ENCODE measurements around the gene TCAIM. TPM values are rescaled to one million over a fixed set of nuclear protein-coding genes. Genes with fewer than 3 reads are reported as not detected.
A peak's percentile ranks its signal among the peaks of the same experiment; 100 is the strongest.

Gene TCAIM
- total and polyA plus RNA-seq, 5 experiments from 2014 or later: 12.1 to 23.7 (median 14.0) TPM

DNA sequence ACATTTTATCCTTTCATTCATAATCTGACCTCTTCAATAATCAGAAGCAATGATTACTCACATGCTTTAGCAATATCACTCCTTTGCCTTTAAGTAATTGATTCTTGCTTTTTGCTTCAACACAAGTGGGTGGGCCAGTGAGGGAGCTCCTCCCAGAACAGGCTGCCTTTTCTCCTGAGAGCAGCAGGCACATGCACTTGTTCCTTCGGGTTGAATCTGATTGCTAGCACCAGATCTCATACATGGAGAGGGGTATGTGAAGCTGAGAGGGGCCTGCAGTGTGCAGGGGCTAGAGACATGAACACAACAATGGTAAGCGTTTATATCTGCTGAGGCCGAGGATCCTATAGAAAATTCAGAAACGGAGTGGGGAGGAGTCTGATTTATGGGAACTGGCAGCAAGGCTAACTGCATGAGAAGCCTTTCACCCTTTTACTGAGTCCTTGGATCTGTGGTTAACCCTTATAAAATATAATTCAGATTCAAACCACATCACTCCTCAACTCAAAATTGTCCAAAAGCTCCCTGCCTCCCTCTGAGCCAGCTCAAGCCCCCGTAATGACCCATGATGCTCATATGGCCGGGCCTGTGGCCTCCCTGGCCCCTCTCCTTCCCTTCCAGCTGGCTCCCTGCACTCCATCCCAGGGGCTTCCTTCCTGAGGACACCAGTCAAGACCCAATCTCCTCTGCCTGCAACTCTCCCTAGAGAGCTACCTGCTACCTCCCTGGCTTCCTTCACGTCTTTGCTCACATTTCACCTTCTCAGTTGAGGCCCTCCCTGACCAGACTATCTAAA lies 106.5 kb downstream of the TCAIM start:
- Mint-ChIP-seq H3K4me1 (peaks cover 23 to 41% (median 30%) of the 10 kb centered on the region in 4 donors), H3K27ac (peak overlapping the region in 8 of 10 donors; percentile 7 to 83 (median 68)), H3K36me3 (peaks cover 35 to 58% (median 49%) of the 10 kb centered on the region in 3 donors), H3K27me3 (no peaks in the 10 kb centered on the region), H3K4me3 (peak overlapping the region in 1 of 10 donors; percentile 42), H3K9me3 (peaks cover 0 to 10% (median 3%) of the 10 kb centered on the region in 9 donors)
- POLR2A ChIA-PET: no interaction called here
- no peak for DNase-seq
- no peak for ATAC-seq

GRCh38 chr3:44445786-44446185 lies 107.2 kb downstream of the TCAIM start:
- no peak for DNase-seq
- Mint-ChIP-seq H3K4me1 (peaks cover 16 to 34% (median 24%) of the 10 kb centered on the region in 4 donors), H3K9me3 (peaks cover 0 to 10% (median 3%) of the 10 kb centered on the region in 9 donors), H3K27ac (peak overlapping the region in 6 of 10 donors; percentile 7 to 70 (median 48)), H3K36me3 (peaks cover 35 to 65% (median 56%) of the 10 kb centered on the region in 3 donors), H3K27me3 (no peaks in the 10 kb centered on the region), H3K4me3 (peak overlapping the region in 1 of 10 donors; percentile 42)
- POLR2A ChIA-PET: no interaction called here
- no peak for ATAC-seq

GRCh38 chr3:44446929-44447328 lies 108.4 kb downstream of the TCAIM start:
- POLR2A ChIA-PET: no interaction called here
- peaks cover 35 to 73% (median 61%) of the 10 kb centered on the region in 3 donors for H3K36me3 Mint-ChIP-seq
- H3K9me3 Mint-ChIP-seq: peaks cover 0 to 10% (median 3%) of the 10 kb centered on the region in 9 donors
- H3K27me3 Mint-ChIP-seq: no peaks in the 10 kb centered on the region
- peaks cover 10 to 25% (median 21%) of the 10 kb centered on the region in 4 donors for H3K4me1 Mint-ChIP-seq
- H3K4me3 Mint-ChIP-seq: no peak overlapping the region
- ATAC-seq (no peak), DNase-seq (no peak)
- H3K27ac Mint-ChIP-seq: peak overlapping the region in 3 of 10 donors; percentile 11 to 43 (median 36)

DNA sequence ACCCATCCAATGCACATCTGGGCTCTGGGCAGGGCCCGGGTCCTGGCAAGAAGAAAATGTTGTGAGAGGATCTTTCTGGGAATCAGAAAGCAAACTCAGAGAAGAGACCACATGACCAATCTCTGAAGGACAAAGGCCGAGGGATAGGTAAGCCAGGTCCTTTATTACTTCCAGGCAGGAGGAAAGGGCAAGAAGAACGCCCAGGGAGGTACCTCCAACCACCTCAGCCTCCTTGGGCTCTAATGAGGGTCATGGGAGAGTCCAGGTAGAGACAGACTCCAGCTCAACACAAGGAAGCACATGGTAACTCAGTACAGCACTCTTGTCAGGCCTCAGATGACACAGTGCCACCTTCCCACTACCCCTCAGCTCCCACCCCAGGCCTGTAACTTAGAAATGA lies 112.9 kb downstream of the TCAIM start:
- H3K4me1 Mint-ChIP-seq: peaks cover 0 to 19% (median 8%) of the 10 kb centered on the region in 4 donors
- ATAC-seq: no peak
- no peak for DNase-seq
- no peaks in the 10 kb centered on the region for H3K27me3 Mint-ChIP-seq
- POLR2A ChIA-PET: no interaction called here
- H3K27ac Mint-ChIP-seq: peak overlapping the region in 2 of 10 donors; percentile 21 to 66
- H3K9me3 Mint-ChIP-seq: peaks cover 0 to 10% (median 3%) of the 10 kb centered on the region in 9 donors
- peaks cover 29 to 89% (median 66%) of the 10 kb centered on the region in 3 donors for H3K36me3 Mint-ChIP-seq
- no peak overlapping the region for H3K4me3 Mint-ChIP-seq

DNA sequence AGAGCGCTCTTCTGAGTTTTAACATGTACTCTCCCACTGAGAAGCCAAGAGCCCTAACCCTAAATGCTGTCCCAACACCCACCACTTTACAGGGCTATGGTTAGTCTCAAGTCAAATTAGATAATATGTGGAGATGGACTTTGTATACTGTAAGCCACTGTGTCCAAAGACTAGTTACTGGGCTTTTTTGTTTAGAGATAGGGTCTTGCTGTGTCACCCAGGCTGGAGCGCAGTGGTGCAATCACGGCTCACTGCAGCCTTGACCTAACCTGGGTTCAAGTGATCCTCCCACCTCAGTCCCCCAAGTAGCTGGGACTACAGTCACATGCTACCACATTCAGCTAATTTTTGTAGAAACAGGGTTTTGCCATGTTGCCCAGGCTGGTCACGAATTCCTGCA lies 115.7 kb downstream of the TCAIM start:
- Mint-ChIP-seq H3K27me3 (no peaks in the 10 kb centered on the region), H3K27ac (peak overlapping the region in 2 of 10 donors; percentile 67 to 73), H3K4me3 (no peak overlapping the region), H3K9me3 (peaks cover 0 to 2% (median 0%) of the 10 kb centered on the region in 9 donors), H3K4me1 (peaks cover 0 to 14% (median 10%) of the 10 kb centered on the region in 4 donors), H3K36me3 (peaks cover 4 to 86% (median 57%) of the 10 kb centered on the region in 3 donors)
- ATAC-seq: no peak
- POLR2A ChIA-PET: no interaction called here
- DNase-seq: no peak

DNA sequence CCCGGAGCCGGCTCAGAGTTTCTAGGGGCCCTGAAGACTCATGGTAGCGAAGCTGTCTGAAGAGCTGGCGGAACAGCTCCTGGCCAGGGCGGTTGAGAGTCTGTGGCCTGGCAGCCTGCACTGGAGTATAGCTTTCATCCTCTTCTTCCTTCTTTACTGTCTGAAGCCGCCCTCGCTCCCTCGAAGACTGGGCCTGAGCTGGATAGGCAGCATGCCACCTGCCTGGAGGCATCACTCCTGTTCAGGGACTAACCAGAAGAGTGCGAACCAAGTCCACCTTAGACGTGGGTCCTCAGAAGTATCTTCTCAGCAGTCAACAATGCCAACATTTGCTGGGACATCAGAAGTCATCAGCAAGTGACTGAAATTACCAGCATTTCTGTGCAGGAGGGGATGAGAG lies 116.8 kb downstream of the TCAIM start:
- POLR2A ChIA-PET: no interaction called here
- H3K27me3 Mint-ChIP-seq: no peaks in the 10 kb centered on the region
- DNase-seq (no peak), ATAC-seq (no peak)
- H3K4me3 Mint-ChIP-seq: no peak overlapping the region
- H3K4me1 Mint-ChIP-seq: peaks cover 0 to 11% (median 10%) of the 10 kb centered on the region in 4 donors
- peaks cover 0 to 11% (median 7%) of the 10 kb centered on the region in 9 donors for H3K9me3 Mint-ChIP-seq
- peak overlapping the region in 1 of 10 donors; percentile 61 for H3K27ac Mint-ChIP-seq
- peaks cover 9 to 82% (median 57%) of the 10 kb centered on the region in 3 donors for H3K36me3 Mint-ChIP-seq

Other genes starting within 250 kb of the TCAIM start
- gene TOPAZ1, start 96.9 kb upstream of the TCAIM start, total RNA-seq: not detected
- gene TOPAZ1, start 96.9 kb upstream of the TCAIM start, polyA plus RNA-seq: not detected
- gene ZNF445, start 138.9 kb downstream of the TCAIM start, total RNA-seq: 10 to 100 TPM; 31.1 to 32.2 TPM
- gene ZNF445, start 138.9 kb downstream of the TCAIM start, polyA plus RNA-seq: 1 to 10 TPM; 2.8 to 3.3 (median 3.0) TPM
- 10 to 100 TPM in 1 of 2 experiments, 1 to 10 TPM in 1; 6.7 to 10.5 TPM for gene ZKSCAN7, start 216.4 kb downstream of the TCAIM start, total RNA-seq
- gene ZKSCAN7, start 216.4 kb downstream of the TCAIM start, polyA plus RNA-seq: 1 to 10 TPM; 2.6 to 5.9 (median 5.1) TPM
- gene ZNF660, start 246.2 kb downstream of the TCAIM start, total RNA-seq: 1 to 10 TPM; 1.7 to 1.9 TPM
- gene ZNF660, start 246.2 kb downstream of the TCAIM start, polyA plus RNA-seq: under 1 TPM in 2 of 3 donors, not detected in 1; 0.28 to 0.99 TPM